Loucy (cell line): ENCODE results near the gene ILDR1.

Source experiments
- CTCF ChIP-seq: fragments of 200-600 bp; sonication (generic); conservative IDR thresholded peaks from 2 replicates; pipeline ENCODE4 v1.5.1; 2014; ENCODE audit warnings: mild to moderate bottlenecking, antibody characterized with exemption, low read length
- EZH2phosphoT487 ChIP-seq: fragments of 200-600 bp; IDR thresholded peaks from 2 replicates; pipeline ENCODE4 v1.6.1; 2018; ENCODE audit warnings: antibody characterized with exemption, mild to moderate bottlenecking, moderate library complexity, borderline replicate concordance

- TF ChIP-seq EZH2phosphoT487 (no peak), CTCF (no peak)
Observed at GRCh38 chr3:121979734-121980449, 42.2 kb downstream of the ILDR1 start.
